GM19043 (cell line): Measurements from ENCODE around the gene ZDHHC19.
"Not testable (repeated sequence)": the region's sequence is repeated elsewhere in the genome, so short reads cannot be mapped to it uniquely, and the experiment has no call there.

Source experiments
- ATAC-seq: cut with Tn5 transposase; IDR thresholded peaks from one replicate; pipeline ENCODE4 v1.9.1; 2021; ENCODE audit warnings: low read depth; ENCODE audit not compliant: unreplicated experiment

ZDHHC19 gene

GRCh38 chr3:196210673-196211556 is at the start of gene ZDHHC19:
Gene ZDHHC19, minus strand, starts transcription at chr3:196211400. Its CDS starts 85 bp downstream, at chr3:196211315.
- no peak for ATAC-seq

DNA sequence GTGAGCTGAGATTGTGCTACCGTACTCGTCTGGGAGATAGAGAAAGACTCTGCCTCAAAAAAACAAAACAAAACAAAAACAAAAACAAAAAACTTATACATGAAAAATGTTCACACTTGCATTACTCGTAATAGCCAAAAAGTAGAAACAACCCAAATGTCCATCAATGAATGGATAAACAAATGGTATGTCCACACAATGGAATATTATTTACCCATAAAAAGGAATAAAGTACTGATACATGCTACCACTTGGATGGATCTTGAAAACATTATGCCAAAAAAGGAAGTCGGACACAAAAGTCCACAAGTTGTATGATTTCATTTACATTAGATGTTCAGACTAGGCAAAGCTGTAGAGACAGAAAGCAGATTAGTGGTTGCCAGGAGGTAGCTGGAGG is 49.6 kb upstream of the ZDHHC19 start:
- no peak for ATAC-seq

DNA sequence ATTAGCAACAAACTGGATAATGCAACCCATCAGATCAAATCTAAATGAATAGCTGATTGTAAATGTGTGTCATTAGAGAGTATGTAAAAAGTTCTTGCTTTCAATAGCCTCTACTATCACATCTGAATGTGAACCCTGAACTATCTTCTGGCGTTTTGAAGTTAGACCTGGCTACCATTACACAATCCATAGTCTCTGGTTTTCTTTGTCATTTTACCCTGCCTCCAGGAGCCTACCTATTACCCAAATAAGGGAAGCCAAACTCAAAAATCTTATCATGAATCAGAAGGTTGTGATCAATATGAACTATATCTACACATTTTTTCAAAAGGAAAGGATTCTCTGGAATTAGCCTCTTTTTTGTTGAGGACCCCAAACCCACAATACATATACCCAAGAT is 44.6 kb upstream of the ZDHHC19 start:
- no peak for ATAC-seq

DNA sequence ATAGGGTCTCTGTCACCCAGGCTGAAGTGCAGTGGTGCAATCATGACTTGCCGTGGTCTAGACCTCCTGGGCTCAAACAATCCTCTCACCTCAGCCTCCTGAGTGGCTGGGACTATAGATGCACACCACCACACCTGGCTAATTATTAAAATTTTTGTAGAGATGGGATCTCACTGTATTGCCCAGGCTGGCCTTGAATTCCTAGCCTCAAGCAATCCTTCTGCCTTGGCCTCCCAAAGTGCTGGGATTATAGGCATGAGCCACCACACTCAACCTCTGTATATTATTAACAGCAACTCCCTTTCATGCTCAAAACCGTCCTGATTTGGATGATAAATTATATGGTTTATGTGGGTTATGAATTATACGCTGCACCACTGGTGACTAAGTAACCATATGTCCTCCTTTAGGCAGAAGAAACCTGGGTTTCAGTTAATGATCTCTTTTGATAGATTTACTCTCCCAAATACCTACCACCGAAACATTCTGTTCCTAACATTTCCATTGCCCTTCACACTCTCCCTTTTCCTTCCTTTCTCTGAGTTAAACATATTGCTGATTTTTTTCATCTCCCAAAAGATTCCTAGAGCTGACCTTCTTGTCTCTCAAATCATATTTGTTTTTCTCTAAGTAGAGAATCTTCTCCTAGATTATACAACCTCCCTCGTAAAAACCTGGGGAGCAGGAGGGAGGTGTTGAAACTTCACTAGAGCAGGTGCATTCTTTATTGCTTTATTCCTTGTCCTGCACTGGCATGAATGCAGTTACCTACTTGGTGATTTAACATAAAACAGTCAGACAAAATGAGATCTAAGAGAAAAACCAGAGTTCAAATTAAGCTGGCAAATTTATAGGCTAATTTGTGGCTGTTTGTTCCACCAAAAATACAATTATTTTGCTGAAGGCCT is 43.4 kb upstream of the ZDHHC19 start:
- no peak for ATAC-seq

GRCh38 chr3:196251918-196252317 is 40.7 kb upstream of the ZDHHC19 start:
- no peak for ATAC-seq

GRCh38 chr3:196246612-196247308 is 35.6 kb upstream of the ZDHHC19 start:
- ATAC-seq: no peak

DNA sequence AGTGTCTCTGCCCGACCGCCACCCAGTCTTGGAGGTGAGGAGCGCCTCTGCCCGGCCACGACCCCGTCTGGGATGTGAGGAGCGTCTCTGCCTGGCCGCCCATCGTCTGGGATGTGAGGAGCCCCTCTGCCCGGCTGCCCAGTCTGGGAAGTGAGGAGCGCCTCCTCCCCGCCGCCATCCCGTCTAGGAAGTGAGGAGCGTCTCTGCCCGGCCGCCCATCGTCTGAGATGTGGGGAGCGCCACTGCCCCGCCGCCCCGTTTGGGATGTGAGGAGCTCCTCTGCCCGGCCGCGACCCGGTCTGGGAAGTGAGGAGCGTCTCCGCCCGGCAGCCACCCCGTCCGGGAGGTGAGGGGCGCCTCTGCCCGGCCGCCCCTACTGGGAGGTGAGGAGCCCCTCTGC is 33.0 kb upstream of the ZDHHC19 start:
- ATAC-seq: not testable (repeated sequence)

- ATAC-seq: no peak
These were observed 30.5 kb upstream of the ZDHHC19 start for GRCh38 chr3:196241704-196242103.

DNA sequence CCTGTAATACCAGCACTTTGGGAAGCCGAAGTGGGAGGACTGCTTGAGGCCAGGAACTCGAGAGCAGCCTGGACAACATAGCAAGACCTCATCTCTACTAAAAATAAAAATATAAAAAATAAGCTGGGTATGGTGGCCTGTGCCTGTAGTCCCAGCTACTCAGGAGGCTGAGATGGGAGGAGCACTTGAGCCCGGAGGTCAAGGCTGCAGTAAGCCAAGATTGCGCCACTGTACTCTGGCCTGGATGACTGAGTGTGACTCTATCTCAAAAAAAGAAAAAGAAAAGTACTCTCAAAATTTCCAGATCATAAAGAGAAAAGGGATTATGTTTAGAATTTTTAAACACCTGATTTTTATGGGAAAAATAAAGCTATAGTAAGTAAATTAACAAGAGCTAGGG is 29.2 kb upstream of the ZDHHC19 start:
- ATAC-seq: no peak

DNA sequence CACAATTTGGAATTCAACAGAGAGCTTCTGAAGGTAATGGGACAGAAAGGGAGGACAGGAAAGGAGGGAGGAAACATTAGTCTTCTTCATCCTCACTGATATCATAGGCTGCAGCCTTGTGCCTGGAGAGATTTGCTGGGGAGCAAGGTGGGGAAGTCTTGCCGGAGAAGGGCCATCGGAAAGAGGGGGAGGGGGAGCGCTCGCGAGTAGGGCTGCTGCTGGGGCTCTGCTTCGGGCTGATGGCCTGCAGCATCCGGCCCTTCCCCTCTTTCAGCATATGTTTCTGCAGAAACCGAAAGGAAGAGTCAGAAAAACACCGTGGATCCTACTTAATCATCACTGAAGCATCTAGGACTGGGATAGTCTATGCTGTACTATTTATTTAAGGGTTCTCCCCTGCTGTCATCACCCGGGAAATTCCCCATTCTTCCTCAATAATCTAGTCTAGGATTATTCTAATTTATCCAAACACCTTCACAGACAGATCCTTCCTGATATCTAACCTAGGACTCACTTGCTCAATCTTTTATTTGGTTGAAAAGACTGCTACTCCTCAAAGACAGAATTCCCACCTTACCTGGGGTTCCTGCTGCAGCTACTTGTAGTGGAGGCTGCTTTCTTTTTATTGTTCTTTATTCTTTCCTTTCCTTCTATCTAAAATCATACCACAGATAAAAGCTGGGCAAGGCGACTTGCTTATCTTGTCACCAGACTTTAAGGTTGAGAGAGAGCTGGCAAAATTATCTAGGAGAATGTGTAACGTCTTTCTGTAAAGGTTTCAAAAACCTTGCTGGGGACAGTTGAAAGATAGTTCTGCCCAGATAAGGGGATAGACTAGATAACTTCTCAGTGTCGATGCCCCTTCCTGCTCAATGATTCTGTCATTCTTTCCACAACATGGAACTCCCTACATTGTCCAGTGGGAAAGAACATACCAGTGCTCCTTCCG is 27.7 kb upstream of the ZDHHC19 start:
- no peak for ATAC-seq

DNA sequence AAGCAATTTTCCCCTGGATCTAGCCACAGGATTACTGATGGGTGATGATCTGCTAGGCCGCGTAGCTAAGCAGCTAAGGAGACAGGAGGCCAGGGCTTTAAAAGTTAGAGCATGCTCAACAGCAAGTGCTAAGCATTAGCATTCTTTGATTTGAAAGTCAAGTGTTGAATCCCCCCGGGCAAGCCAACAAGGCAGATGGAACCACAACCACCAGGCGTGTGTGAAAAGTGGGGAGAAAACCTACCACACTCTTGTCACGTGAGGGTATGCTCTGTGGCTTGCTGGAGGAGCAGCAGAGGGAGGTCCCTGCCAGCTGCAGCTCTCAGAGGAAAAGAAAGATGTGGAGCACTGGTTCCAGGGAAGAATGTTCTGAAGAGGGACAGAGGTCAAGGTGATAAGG is 26.0 kb upstream of the ZDHHC19 start:
- no peak for ATAC-seq

DNA sequence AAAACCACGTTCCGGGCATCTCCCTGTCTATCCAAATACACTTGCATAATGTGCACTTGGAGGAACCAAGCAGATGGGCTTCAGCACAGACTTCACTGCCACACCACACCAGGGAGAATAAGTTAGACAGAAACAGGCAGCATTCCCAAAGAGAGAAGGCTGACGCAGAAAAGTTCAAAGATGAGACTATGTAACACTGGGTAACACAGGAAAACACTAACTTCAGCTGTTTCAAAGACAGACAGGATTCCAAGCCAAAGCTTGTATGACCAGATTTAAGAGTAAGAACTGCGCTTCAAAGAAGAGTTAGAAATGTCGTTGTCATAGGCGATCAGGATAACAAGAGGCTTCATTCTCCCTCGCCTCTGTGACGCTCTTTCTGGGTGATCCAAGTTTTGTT is 25.0 kb upstream of the ZDHHC19 start:
- no peak for ATAC-seq

- ATAC-seq: no peak
These were observed 24.4 kb upstream of the ZDHHC19 start for GRCh38 chr3:196235452-196236122.

DNA sequence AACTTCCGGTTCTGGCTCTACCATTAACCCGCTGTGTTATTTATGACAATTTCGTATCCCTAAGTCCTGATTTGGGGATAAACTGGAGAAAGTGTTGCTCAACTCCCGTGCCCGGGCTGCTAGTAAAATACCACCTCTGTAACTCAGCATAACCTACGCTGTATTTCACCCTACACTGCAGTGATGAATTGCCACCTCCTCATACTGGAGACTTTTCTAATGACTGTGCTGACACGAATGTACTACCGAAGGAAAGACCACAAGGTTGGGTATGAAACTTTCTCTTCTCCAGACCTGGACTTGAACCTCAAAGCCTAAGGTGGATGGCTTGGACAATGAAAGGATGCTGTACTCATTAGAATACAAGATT is 21.7 kb upstream of the ZDHHC19 start:
- no peak for ATAC-seq

DNA sequence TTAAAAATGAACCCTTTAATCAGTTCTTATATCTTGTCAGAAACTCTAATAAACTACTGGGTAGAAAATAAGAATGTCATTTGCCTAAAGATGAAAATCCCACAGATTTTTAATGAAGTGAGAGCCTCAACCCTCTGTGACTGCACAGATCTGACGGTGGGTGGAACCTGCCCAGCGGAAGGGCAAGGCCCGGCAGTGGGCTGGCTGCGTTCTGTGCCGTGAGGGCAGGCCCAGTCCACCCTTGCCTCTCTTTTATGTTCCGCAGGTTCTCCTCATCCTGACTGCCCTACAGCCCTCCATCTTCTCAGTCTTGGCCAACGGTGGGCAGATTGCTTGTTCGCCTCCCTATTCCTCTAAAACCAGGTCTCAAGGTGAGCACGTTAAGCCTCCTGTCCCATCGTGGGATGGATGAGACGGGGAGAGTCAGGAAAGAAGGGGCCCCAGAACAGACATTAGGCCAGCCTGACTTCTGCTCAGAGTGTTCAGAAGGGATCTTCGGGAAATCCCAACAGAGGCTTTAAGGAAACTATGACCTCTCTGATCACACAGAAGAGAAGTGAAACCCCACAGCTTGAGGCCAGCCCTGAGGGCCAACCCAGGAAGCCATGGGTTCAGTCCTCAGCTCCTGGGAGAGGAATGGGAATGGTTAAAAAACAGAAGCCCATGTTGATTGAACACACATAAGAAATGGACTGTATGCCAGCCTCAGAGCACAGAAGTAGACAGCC is 21.1 kb upstream of the ZDHHC19 start:
- ATAC-seq: no peak

- no peak for ATAC-seq
These were observed 16.7 kb upstream of the ZDHHC19 start for GRCh38 chr3:196227629-196228493.

GRCh38 chr3:196227121-196227561 is 15.9 kb upstream of the ZDHHC19 start:
- no peak for ATAC-seq
